Activated CD8-positive, alpha-beta T cell treated with anti-CD3 and anti-CD28 coated beads, Interleukin-2, amount 10 ng/mL, durations not matched to agents 7 days and 5 days (primary cell): ENCODE data around the gene DGKG. TPM values are rescaled to one million over a fixed set of nuclear protein-coding genes. Genes with fewer than 3 reads are reported as not detected.

ENCODE experiments used
- ATAC-seq: fragments of 150-1000 bp; cut with Tn5 transposase; one replicate; pipeline ENCODE4 v1.10.0; 2021; ENCODE audit warnings: moderate library complexity
- CTCF ChIA-PET: fragments of 350-600 bp; sonication (Branson Sonifier 250); formaldehyde crosslinking; loops from one replicate; lab custom pipeline; 2021; ENCODE audit warnings: antibody characterized with exemption; lab: Charles Lee
- POLR2A ChIA-PET: fragments of 350-600 bp; sonication (Branson Sonifier 250); formaldehyde crosslinking; loops from one replicate; lab custom pipeline; 2021; ENCODE audit warnings: antibody characterized with exemption; lab: Charles Lee
- DNase-seq: peaks from one replicate; pipeline ENCODE4 v3.0.0-alpha.2; 2020
- H3K27ac Mint-ChIP-seq: one replicate; pipeline ENCODE4 v1.8.0; 2021; ENCODE audit warnings: mild to moderate bottlenecking, mixed read lengths
- H3K27me3 Mint-ChIP-seq: one replicate; pipeline ENCODE4 v1.8.0; 2021; ENCODE audit warnings: low read depth, mixed read lengths
- H3K36me3 Mint-ChIP-seq: one replicate; pipeline ENCODE4 v1.8.0; 2021; ENCODE audit warnings: low read depth, mixed read lengths
- H3K4me1 Mint-ChIP-seq: one replicate; pipeline ENCODE4 v1.8.0; 2021; ENCODE audit warnings: low read depth, mixed read lengths
- H3K4me3 Mint-ChIP-seq: one replicate; pipeline ENCODE4 v1.8.0; 2021; ENCODE audit warnings: mild to moderate bottlenecking, mixed read lengths
- H3K9me3 Mint-ChIP-seq: one replicate; pipeline ENCODE4 v1.8.0; 2022; ENCODE audit warnings: mixed read lengths; ENCODE audit not compliant: insufficient read depth
- total RNA-seq, 2 experiments: library from RNA; stranded (reverse); gene quantifications; one replicate each; pipeline ENCODE4 v1.2.3, GENCODE V29; 2021

Gene DGKG
- total RNA-seq, 2 experiments from 2014 or later = 0.37 to 0.42 TPM

GRCh38 chr3:186137051-186137685, 224.9 kb downstream of the DGKG start:
- no peak overlapping the region for H3K27ac Mint-ChIP-seq
- no peaks in the 10 kb centered on the region for H3K36me3 Mint-ChIP-seq

GRCh38 chr3:186133980-186134379, 228.1 kb downstream of the DGKG start:
- Mint-ChIP-seq H3K9me3 (no peaks in the 10 kb centered on the region), H3K27ac (no peak overlapping the region), H3K4me1 (peaks cover 3% of the 10 kb centered on the region), H3K27me3 (peaks cover 25% of the 10 kb centered on the region), H3K4me3 (no peak overlapping the region), H3K36me3 (no peaks in the 10 kb centered on the region)
- ChIA-PET CTCF (no interaction called here), POLR2A (no interaction called here)
- no peak for DNase-seq
- no peak for ATAC-seq

More at GRCh38 chr3:186137051-186137685, 224.9 kb downstream of the DGKG start:
- ATAC-seq (no peak), DNase-seq (no peak)
- POLR2A ChIA-PET = interaction anchor here (0.9 kb wide), 1 partner anchor 12 kb away, joined by 3 read pairs; no protein-coding TSS in a partner anchor
- no peak overlapping the region for H3K4me3 Mint-ChIP-seq
- H3K4me1 Mint-ChIP-seq = peaks cover 2% of the 10 kb centered on the region
- peaks cover 13% of the 10 kb centered on the region for H3K27me3 Mint-ChIP-seq
- H3K9me3 Mint-ChIP-seq = no peaks in the 10 kb centered on the region
- CTCF ChIA-PET = no interaction called here

- no peak for ATAC-seq
- ChIA-PET CTCF (no interaction called here), POLR2A (no interaction called here)
Observed at GRCh38 chr3:186132487-186132886, 229.5 kb downstream of the DGKG start.

GRCh38 chr3:186129206-186129605, 232.8 kb downstream of the DGKG start:
- no peak for ATAC-seq

More at GRCh38 chr3:186132487-186132886, 229.5 kb downstream of the DGKG start:
- H3K27me3 Mint-ChIP-seq = peaks cover 25% of the 10 kb centered on the region
- H3K4me1 Mint-ChIP-seq = peaks cover 3% of the 10 kb centered on the region
- no peak overlapping the region for H3K4me3 Mint-ChIP-seq
- DNase-seq = no peak
- no peak overlapping the region for H3K27ac Mint-ChIP-seq
- no peaks in the 10 kb centered on the region for H3K36me3 Mint-ChIP-seq
- no peaks in the 10 kb centered on the region for H3K9me3 Mint-ChIP-seq

GRCh38 chr3:186128158-186128557, 233.9 kb downstream of the DGKG start:
- POLR2A ChIA-PET = no interaction called here

More at GRCh38 chr3:186129206-186129605, 232.8 kb downstream of the DGKG start:
- no peak for DNase-seq
- no peaks in the 10 kb centered on the region for H3K9me3 Mint-ChIP-seq
- H3K4me3 Mint-ChIP-seq = no peak overlapping the region
- no peaks in the 10 kb centered on the region for H3K36me3 Mint-ChIP-seq
- CTCF ChIA-PET = no interaction called here
- peaks cover 24% of the 10 kb centered on the region for H3K27me3 Mint-ChIP-seq
- POLR2A ChIA-PET = no interaction called here
- no peak overlapping the region for H3K27ac Mint-ChIP-seq
- H3K4me1 Mint-ChIP-seq = peaks cover 3% of the 10 kb centered on the region

GRCh38 chr3:186127463-186127862, 234.6 kb downstream of the DGKG start:
- Mint-ChIP-seq H3K27ac (no peak overlapping the region), H3K4me1 (peaks cover 3% of the 10 kb centered on the region), H3K4me3 (no peak overlapping the region), H3K36me3 (no peaks in the 10 kb centered on the region), H3K9me3 (no peaks in the 10 kb centered on the region), H3K27me3 (peaks cover 33% of the 10 kb centered on the region)
- DNase-seq = no peak
- no peak for ATAC-seq
- CTCF ChIA-PET = interaction anchor here (1.2 kb wide), 1 partner anchor 151 kb away, joined by 4 read pairs; no protein-coding TSS in a partner anchor
- POLR2A ChIA-PET = no interaction called here

More at GRCh38 chr3:186128158-186128557, 233.9 kb downstream of the DGKG start:
- H3K4me1 Mint-ChIP-seq = peaks cover 3% of the 10 kb centered on the region
- H3K4me3 Mint-ChIP-seq = no peak overlapping the region
- CTCF ChIA-PET = interaction anchor here (1.2 kb wide), 1 partner anchor 151 kb away, joined by 4 read pairs; no protein-coding TSS in a partner anchor
- peaks cover 32% of the 10 kb centered on the region for H3K27me3 Mint-ChIP-seq
- no peaks in the 10 kb centered on the region for H3K9me3 Mint-ChIP-seq
- H3K36me3 Mint-ChIP-seq = no peaks in the 10 kb centered on the region
- ATAC-seq (no peak), DNase-seq (no peak)
- H3K27ac Mint-ChIP-seq = no peak overlapping the region

GRCh38 chr3:186125118-186125517, 236.9 kb downstream of the DGKG start:
- no peak overlapping the region for H3K27ac Mint-ChIP-seq
- no peaks in the 10 kb centered on the region for H3K36me3 Mint-ChIP-seq
- peaks cover 24% of the 10 kb centered on the region for H3K27me3 Mint-ChIP-seq
- no peaks in the 10 kb centered on the region for H3K9me3 Mint-ChIP-seq
- no peak for ATAC-seq
- CTCF ChIA-PET = no interaction called here
- H3K4me3 Mint-ChIP-seq = no peak overlapping the region
- no peak for DNase-seq
- POLR2A ChIA-PET = no interaction called here
- H3K4me1 Mint-ChIP-seq = no peaks in the 10 kb centered on the region

GRCh38 chr3:186124592-186124991, 237.4 kb downstream of the DGKG start:
- no peak for DNase-seq
- no peaks in the 10 kb centered on the region for H3K4me1 Mint-ChIP-seq
- no peak overlapping the region for H3K4me3 Mint-ChIP-seq
- ChIA-PET POLR2A (no interaction called here), CTCF (interaction anchor here (1.2 kb wide), 1 partner anchor 415 kb away, joined by 3 read pairs; no protein-coding TSS in a partner anchor)
- no peaks in the 10 kb centered on the region for H3K9me3 Mint-ChIP-seq
- no peaks in the 10 kb centered on the region for H3K36me3 Mint-ChIP-seq
- no peak overlapping the region for H3K27ac Mint-ChIP-seq
- ATAC-seq = no peak
- peaks cover 25% of the 10 kb centered on the region for H3K27me3 Mint-ChIP-seq

GRCh38 chr3:186123012-186123411, 239.0 kb downstream of the DGKG start:
- no peak for DNase-seq
- no peaks in the 10 kb centered on the region for H3K9me3 Mint-ChIP-seq
- no peak overlapping the region for H3K4me3 Mint-ChIP-seq
- no peaks in the 10 kb centered on the region for H3K4me1 Mint-ChIP-seq
- ChIA-PET CTCF (no interaction called here), POLR2A (interaction anchor here (0.7 kb wide), 1 partner anchor 37 kb away, joined by 4 read pairs; no protein-coding TSS in a partner anchor)
- H3K36me3 Mint-ChIP-seq = no peaks in the 10 kb centered on the region
- peaks cover 37% of the 10 kb centered on the region for H3K27me3 Mint-ChIP-seq
- no peak overlapping the region for H3K27ac Mint-ChIP-seq
- ATAC-seq = no peak

- DNase-seq = no peak
- H3K4me1 Mint-ChIP-seq = no peaks in the 10 kb centered on the region
- H3K27me3 Mint-ChIP-seq = peaks cover 42% of the 10 kb centered on the region
- CTCF ChIA-PET = interaction anchor here (1.3 kb wide), 1 partner anchor 120 kb away, joined by 4 read pairs; no protein-coding TSS in a partner anchor
- H3K36me3 Mint-ChIP-seq = no peaks in the 10 kb centered on the region
- no peak for ATAC-seq
- POLR2A ChIA-PET = no interaction called here
- H3K4me3 Mint-ChIP-seq = no peak overlapping the region
- H3K27ac Mint-ChIP-seq = no peak overlapping the region
- H3K9me3 Mint-ChIP-seq = no peaks in the 10 kb centered on the region
Observed at GRCh38 chr3:186121968-186122367, 240.1 kb downstream of the DGKG start.

GRCh38 chr3:186121278-186121677, 240.8 kb downstream of the DGKG start:
- H3K27me3 Mint-ChIP-seq = peaks cover 45% of the 10 kb centered on the region
- no peaks in the 10 kb centered on the region for H3K9me3 Mint-ChIP-seq
- no peaks in the 10 kb centered on the region for H3K4me1 Mint-ChIP-seq
- ChIA-PET CTCF (no interaction called here), POLR2A (no interaction called here)
- H3K27ac Mint-ChIP-seq = no peak overlapping the region
- no peaks in the 10 kb centered on the region for H3K36me3 Mint-ChIP-seq
- H3K4me3 Mint-ChIP-seq = no peak overlapping the region
- no peak for DNase-seq
- ATAC-seq = no peak

GRCh38 chr3:186119499-186119898, 242.5 kb downstream of the DGKG start:
- ATAC-seq = no peak

More at GRCh38 chr3:186119499-186119898, 242.5 kb downstream of the DGKG start:
- H3K27ac Mint-ChIP-seq = no peak overlapping the region
- DNase-seq = no peak
- H3K4me1 Mint-ChIP-seq = no peaks in the 10 kb centered on the region
- peaks cover 52% of the 10 kb centered on the region for H3K27me3 Mint-ChIP-seq
- POLR2A ChIA-PET = no interaction called here
- CTCF ChIA-PET = no interaction called here
- no peak overlapping the region for H3K4me3 Mint-ChIP-seq
- no peaks in the 10 kb centered on the region for H3K9me3 Mint-ChIP-seq
- H3K36me3 Mint-ChIP-seq = no peaks in the 10 kb centered on the region
